ENCODE results near the gene JAK1.

- no peak for TF ChIP-seq POLR2A (IDR thresholded peaks at IDR 0.05)
- TF ChIP-seq, protein P1, sequence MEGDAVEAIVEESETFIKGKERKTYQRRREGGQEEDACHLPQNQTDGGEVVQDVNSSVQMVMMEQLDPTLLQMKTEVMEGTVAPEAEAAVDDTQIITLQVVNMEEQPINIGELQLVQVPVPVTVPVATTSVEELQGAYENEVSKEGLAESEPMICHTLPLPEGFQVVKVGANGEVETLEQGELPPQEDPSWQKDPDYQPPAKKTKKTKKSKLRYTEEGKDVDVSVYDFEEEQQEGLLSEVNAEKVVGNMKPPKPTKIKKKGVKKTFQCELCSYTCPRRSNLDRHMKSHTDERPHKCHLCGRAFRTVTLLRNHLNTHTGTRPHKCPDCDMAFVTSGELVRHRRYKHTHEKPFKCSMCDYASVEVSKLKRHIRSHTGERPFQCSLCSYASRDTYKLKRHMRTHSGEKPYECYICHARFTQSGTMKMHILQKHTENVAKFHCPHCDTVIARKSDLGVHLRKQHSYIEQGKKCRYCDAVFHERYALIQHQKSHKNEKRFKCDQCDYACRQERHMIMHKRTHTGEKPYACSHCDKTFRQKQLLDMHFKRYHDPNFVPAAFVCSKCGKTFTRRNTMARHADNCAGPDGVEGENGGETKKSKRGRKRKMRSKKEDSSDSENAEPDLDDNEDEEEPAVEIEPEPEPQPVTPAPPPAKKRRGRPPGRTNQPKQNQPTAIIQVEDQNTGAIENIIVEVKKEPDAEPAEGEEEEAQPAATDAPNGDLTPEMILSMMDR (IDR thresholded peaks at IDR 0.05) = no peak
These were observed 115.5 kb downstream of the JAK1 start for GRCh38 chr1:64850846-64851245.
